GM12865 (cell line): ENCODE data around the gene JMJD6.

ENCODE experiments used
- DNase-seq: peaks from one replicate; pipeline ENCODE4 v3.0.0; 2010; ENCODE audit warnings: low read depth
- H3K4me3 ChIP-seq: 2 replicates; pipeline ENCODE4 v1.5.1; 2011; ENCODE audit warnings: mild to moderate bottlenecking, low read depth, low read length, control low read depth
- TF ChIP-seq, protein P1 (sequence below): IDR thresholded peaks from 2 replicates; pipeline ENCODE4 v1.5.1; 2011; ENCODE audit warnings: low read length, control low read depth, low read depth, inconsistent platforms; ENCODE audit not compliant: insufficient read depth; ENCODE audit errors: missing control alignments

Gene JMJD6

DNA sequence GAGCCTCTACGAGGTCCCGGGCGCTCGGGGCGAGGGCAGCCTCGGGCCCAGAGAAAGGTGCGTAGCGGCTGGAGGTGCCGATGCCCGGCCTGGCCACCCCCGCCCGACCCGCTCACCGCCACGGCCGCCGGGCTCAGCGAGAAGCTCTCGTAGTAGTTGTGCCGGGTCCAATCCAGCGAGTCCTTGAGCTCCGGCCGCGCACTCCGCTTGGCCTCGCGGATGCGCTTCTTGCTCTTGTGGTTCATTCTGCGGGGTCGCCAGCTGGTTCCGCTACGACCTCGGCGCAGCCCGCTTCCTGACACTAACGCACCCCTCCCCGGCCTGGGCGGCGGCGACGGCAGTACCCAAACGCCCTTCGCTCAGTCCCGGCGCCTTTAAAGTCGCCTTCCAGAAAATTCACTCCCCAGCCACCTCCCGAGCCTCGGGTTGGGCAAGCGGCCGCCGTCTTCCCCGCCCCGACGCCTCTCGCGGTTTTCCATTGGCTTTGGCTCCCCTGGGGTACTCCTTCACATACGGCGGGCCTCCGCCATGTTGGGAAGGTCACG lies at the start of gene JMJD6:
Gene JMJD6 (minus strand): TSS at position 376 of the 545 bp plus-strand sequence. CDS start 131 bp downstream, at position 245.
- H3K4me3 ChIP-seq: peak within 1 kb of the TSS; percentile 83
- TF ChIP-seq, protein P1, sequence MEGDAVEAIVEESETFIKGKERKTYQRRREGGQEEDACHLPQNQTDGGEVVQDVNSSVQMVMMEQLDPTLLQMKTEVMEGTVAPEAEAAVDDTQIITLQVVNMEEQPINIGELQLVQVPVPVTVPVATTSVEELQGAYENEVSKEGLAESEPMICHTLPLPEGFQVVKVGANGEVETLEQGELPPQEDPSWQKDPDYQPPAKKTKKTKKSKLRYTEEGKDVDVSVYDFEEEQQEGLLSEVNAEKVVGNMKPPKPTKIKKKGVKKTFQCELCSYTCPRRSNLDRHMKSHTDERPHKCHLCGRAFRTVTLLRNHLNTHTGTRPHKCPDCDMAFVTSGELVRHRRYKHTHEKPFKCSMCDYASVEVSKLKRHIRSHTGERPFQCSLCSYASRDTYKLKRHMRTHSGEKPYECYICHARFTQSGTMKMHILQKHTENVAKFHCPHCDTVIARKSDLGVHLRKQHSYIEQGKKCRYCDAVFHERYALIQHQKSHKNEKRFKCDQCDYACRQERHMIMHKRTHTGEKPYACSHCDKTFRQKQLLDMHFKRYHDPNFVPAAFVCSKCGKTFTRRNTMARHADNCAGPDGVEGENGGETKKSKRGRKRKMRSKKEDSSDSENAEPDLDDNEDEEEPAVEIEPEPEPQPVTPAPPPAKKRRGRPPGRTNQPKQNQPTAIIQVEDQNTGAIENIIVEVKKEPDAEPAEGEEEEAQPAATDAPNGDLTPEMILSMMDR: no peak
- DNase-seq: peak; percentile 99

DNA sequence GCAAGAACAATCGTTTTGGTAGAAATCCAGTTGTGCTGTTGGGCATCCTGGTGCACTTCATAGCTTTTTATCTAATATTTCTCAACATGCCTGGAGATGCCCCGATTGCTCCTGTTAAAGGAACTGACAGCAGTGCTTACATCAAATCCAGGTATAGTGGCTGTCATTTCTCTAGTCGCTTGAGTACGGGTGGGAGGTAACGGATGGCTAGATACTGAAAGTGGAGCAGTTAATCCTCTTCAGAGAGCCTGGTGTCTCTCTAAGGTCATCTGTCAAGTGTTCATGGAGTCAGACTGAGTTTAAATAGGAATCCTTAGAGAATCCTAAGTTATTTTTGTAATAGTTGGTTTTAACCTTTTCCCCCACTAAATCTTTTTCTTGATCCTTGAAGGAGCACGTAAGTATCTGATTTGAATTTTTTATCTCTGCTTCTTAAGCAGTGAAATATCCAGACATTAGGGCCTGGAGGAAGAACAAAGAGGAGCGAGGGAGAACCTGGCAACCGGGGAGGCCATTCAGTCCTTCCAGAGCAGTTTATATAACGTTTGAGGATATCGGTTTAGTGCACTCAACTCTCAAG lies 48.7 kb upstream of the JMJD6 start:
- TF ChIP-seq, protein P1: no peak
- H3K4me3 ChIP-seq: no peak overlapping the region
- DNase-seq: no peak

- TF ChIP-seq, protein P1: no peak
- no peak for DNase-seq
- no peak overlapping the region for H3K4me3 ChIP-seq
Observed at GRCh38 chr17:76772842-76773525, 46.6 kb upstream of the JMJD6 start.

- no peak overlapping the region for H3K4me3 ChIP-seq
- no peak for DNase-seq
- TF ChIP-seq, protein P1: no peak
Observed at GRCh38 chr17:76758570-76758969, 32.2 kb upstream of the JMJD6 start.

DNA sequence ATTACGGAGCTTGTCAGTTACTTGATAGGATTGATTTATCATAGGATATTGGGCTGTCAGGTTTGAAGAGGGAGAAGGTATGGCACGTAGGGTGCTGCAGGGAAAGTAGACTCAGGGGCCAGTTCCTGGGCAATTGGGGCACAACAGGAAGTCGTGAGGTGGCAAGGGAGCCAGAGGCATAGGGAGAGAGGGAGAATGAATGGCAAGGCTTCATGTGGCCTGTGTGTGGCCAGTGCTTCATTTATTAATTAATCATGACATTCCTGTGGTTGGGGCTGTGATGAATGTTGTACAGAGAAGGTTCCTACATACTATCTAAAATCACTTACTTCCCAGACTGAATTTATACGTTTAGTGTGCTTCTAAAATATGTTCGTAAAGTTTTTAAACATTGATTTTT lies 30.9 kb upstream of the JMJD6 start:
- TF ChIP-seq, protein P1: no peak
- no peak overlapping the region for H3K4me3 ChIP-seq
- no peak for DNase-seq

DNA sequence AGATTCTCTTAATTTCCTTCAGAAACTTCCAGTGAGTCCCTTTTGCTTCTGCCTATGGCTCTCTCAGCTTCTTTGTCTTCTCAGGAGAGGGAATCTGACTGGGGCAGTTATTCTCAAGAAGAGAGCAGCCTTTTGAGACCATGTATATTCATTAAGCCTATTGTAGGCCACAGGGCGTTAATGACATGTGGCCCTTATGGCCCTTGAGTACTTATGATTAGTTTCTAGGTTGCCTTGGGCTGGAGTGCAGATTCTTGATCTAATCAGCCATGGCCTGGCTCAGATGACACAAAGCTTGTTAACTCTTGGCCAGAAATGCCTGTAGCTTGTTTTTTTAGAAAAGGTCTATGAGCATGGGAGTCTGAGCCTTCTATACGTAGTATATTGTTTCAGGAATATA lies 28.9 kb upstream of the JMJD6 start:
- H3K4me3 ChIP-seq: no peak overlapping the region
- no peak for DNase-seq
- TF ChIP-seq, protein P1: no peak
